ENCODE data around the gene BAIAP3. TPM values are rescaled to one million over a fixed set of nuclear protein-coding genes. Genes with fewer than 3 reads are reported as not detected.
A peak's percentile ranks its signal among the peaks of the same experiment; 100 is the strongest.

The BAIAP3 gene
- total RNA-seq, 2 experiments from 2014 or later, result 27.4 to 31.2 TPM

GRCh38 chr16:1356061-1356900 is 22.8 kb downstream of the BAIAP3 start:
- POLR2A ChIA-PET, result interaction anchor here (0.5 kb wide), 1 partner anchor 65 kb away, joined by 5 read pairs; no protein-coding TSS in a partner anchor
- Mint-ChIP-seq H3K36me3 (no peaks in the 10 kb centered on the region), H3K4me1 (peaks cover 17% of the 10 kb centered on the region), H3K4me3 (no peak overlapping the region), H3K27ac (no peak overlapping the region), H3K27me3 (no peaks in the 10 kb centered on the region), H3K9me3 (no peaks in the 10 kb centered on the region)
- DNase-seq, result no peak
- ATAC-seq (ENCODE audit: low read depth), result no peak

GRCh38 chr16:1357906-1358566 is 24.6 kb downstream of the BAIAP3 start:
- no peak for DNase-seq
- no peaks in the 10 kb centered on the region for H3K9me3 Mint-ChIP-seq
- H3K27ac Mint-ChIP-seq, result no peak overlapping the region
- POLR2A ChIA-PET, result no interaction called here
- H3K36me3 Mint-ChIP-seq, result no peaks in the 10 kb centered on the region
- no peaks in the 10 kb centered on the region for H3K27me3 Mint-ChIP-seq
- H3K4me1 Mint-ChIP-seq, result peaks cover 11% of the 10 kb centered on the region
- ATAC-seq (ENCODE audit: low read depth), result no peak
- no peak overlapping the region for H3K4me3 Mint-ChIP-seq

GRCh38 chr16:1361685-1362360 is 28.4 kb downstream of the BAIAP3 start:
- DNase-seq (no peak), ATAC-seq (ENCODE audit: low read depth) (no peak)
- Mint-ChIP-seq H3K27ac (no peak overlapping the region), H3K4me3 (no peak overlapping the region), H3K4me1 (peaks cover 3% of the 10 kb centered on the region), H3K36me3 (no peaks in the 10 kb centered on the region), H3K27me3 (no peaks in the 10 kb centered on the region), H3K9me3 (no peaks in the 10 kb centered on the region)
- POLR2A ChIA-PET, result no interaction called here

- Mint-ChIP-seq H3K27ac (no peak overlapping the region), H3K36me3 (no peaks in the 10 kb centered on the region)
- POLR2A ChIA-PET, result interaction anchor here (1.0 kb wide), 1 partner anchor 59 kb away, joined by 3 read pairs; no protein-coding TSS in a partner anchor
These were observed 29.4 kb downstream of the BAIAP3 start for GRCh38 chr16:1362807-1363206.

GRCh38 chr16:1363501-1364041 is 30.1 kb downstream of the BAIAP3 start:
- Mint-ChIP-seq H3K4me3 (no peak overlapping the region), H3K4me1 (peaks cover 1% of the 10 kb centered on the region), H3K27me3 (no peaks in the 10 kb centered on the region), H3K36me3 (no peaks in the 10 kb centered on the region), H3K27ac (no peak overlapping the region), H3K9me3 (no peaks in the 10 kb centered on the region)
- ATAC-seq (ENCODE audit: low read depth) (peak; percentile 93), DNase-seq (peak; percentile 86)
- POLR2A ChIA-PET, result interaction anchor here (1.0 kb wide), 1 partner anchor 58 kb away, joined by 3 read pairs; no protein-coding TSS in a partner anchor

More at GRCh38 chr16:1362807-1363206, 29.4 kb downstream of the BAIAP3 start:
- DNase-seq, result no peak
- H3K4me1 Mint-ChIP-seq, result peaks cover 3% of the 10 kb centered on the region
- no peaks in the 10 kb centered on the region for H3K27me3 Mint-ChIP-seq
- ATAC-seq (ENCODE audit: low read depth), result no peak
- H3K9me3 Mint-ChIP-seq, result no peaks in the 10 kb centered on the region
- H3K4me3 Mint-ChIP-seq, result no peak overlapping the region

- ATAC-seq (ENCODE audit: low read depth) (no peak), DNase-seq (no peak)
- H3K36me3 Mint-ChIP-seq, result no peaks in the 10 kb centered on the region
- no peaks in the 10 kb centered on the region for H3K9me3 Mint-ChIP-seq
- H3K4me3 Mint-ChIP-seq, result no peak overlapping the region
- POLR2A ChIA-PET, result no interaction called here
- no peak overlapping the region for H3K27ac Mint-ChIP-seq
- no peaks in the 10 kb centered on the region for H3K27me3 Mint-ChIP-seq
- H3K4me1 Mint-ChIP-seq, result peaks cover 1% of the 10 kb centered on the region
These were observed 31.1 kb downstream of the BAIAP3 start for GRCh38 chr16:1364510-1364909.

GRCh38 chr16:1366060-1366711 is 32.7 kb downstream of the BAIAP3 start:
- Mint-ChIP-seq H3K36me3 (no peaks in the 10 kb centered on the region), H3K27ac (no peak overlapping the region), H3K9me3 (no peaks in the 10 kb centered on the region), H3K27me3 (no peaks in the 10 kb centered on the region), H3K4me1 (peaks cover 1% of the 10 kb centered on the region), H3K4me3 (no peak overlapping the region)
- POLR2A ChIA-PET, result interaction anchor here (1.0 kb wide), 1 partner anchor 30 kb away, joined by 3 read pairs; no protein-coding TSS in a partner anchor
- ATAC-seq (ENCODE audit: low read depth) (no peak), DNase-seq (no peak)

GRCh38 chr16:1366712-1367299 is 33.4 kb downstream of the BAIAP3 start:
- H3K4me1 Mint-ChIP-seq, result peaks cover 1% of the 10 kb centered on the region
- no peaks in the 10 kb centered on the region for H3K27me3 Mint-ChIP-seq
- H3K36me3 Mint-ChIP-seq, result no peaks in the 10 kb centered on the region
- DNase-seq, result no peak
- no peak overlapping the region for H3K27ac Mint-ChIP-seq
- H3K4me3 Mint-ChIP-seq, result no peak overlapping the region
- H3K9me3 Mint-ChIP-seq, result no peaks in the 10 kb centered on the region
- POLR2A ChIA-PET, result no interaction called here
- ATAC-seq (ENCODE audit: low read depth), result no peak

- no peaks in the 10 kb centered on the region for H3K9me3 Mint-ChIP-seq
- no peak overlapping the region for H3K27ac Mint-ChIP-seq
- H3K36me3 Mint-ChIP-seq, result no peaks in the 10 kb centered on the region
- H3K27me3 Mint-ChIP-seq, result no peaks in the 10 kb centered on the region
- no peak for DNase-seq
- peaks cover 1% of the 10 kb centered on the region for H3K4me1 Mint-ChIP-seq
- ATAC-seq (ENCODE audit: low read depth), result no peak
- H3K4me3 Mint-ChIP-seq, result no peak overlapping the region
- POLR2A ChIA-PET, result no interaction called here
These were observed 34.2 kb downstream of the BAIAP3 start for GRCh38 chr16:1367486-1368174.

GRCh38 chr16:1371054-1371978 is 37.9 kb downstream of the BAIAP3 start:
- Mint-ChIP-seq H3K27ac (no peak overlapping the region), H3K4me3 (no peak overlapping the region), H3K36me3 (no peaks in the 10 kb centered on the region), H3K4me1 (no peaks in the 10 kb centered on the region), H3K27me3 (no peaks in the 10 kb centered on the region), H3K9me3 (no peaks in the 10 kb centered on the region)
- POLR2A ChIA-PET, result no interaction called here
- ATAC-seq (ENCODE audit: low read depth) (no peak), DNase-seq (no peak)

- Mint-ChIP-seq H3K27me3 (no peaks in the 10 kb centered on the region), H3K27ac (no peak overlapping the region), H3K4me3 (no peak overlapping the region), H3K9me3 (no peaks in the 10 kb centered on the region), H3K4me1 (no peaks in the 10 kb centered on the region), H3K36me3 (no peaks in the 10 kb centered on the region)
- DNase-seq (no peak), ATAC-seq (ENCODE audit: low read depth) (no peak)
- POLR2A ChIA-PET, result no interaction called here
These were observed 39.0 kb downstream of the BAIAP3 start for GRCh38 chr16:1372292-1372950.

All from activated naive CD8-positive, alpha-beta T cell treated with anti-CD3 and anti-CD28 coated beads, Interleukin-2, amount 10 ng/mL, durations not matched to agents 7 days and 5 days (primary cell).